GM23338 (cell line): ENCODE results near the gene BFSP2. TPM values are rescaled to one million over a fixed set of nuclear protein-coding genes. Genes with fewer than 3 reads are reported as not detected.
A peak's percentile ranks its signal among the peaks of the same experiment; 100 is the strongest.

Experiments used
- ATAC-seq: fragments of 200-7000 bp; cut with Tn5 transposase; 3 replicates; pipeline ENCODE4 v1.9.1; 2020
- DNase-seq: peaks from one replicate; pipeline ENCODE4 v3.0.0-alpha.2; 2015; ENCODE audit warnings: low spot score
- H2AFZ ChIP-seq: fragments of 200-600 bp; sonication (generic); 2 replicates; pipeline ENCODE4 v1.8.0; 2016; ENCODE audit warnings: antibody characterized with exemption, mild to moderate bottlenecking, moderate library complexity
- H3F3A ChIP-seq: fragments of 200-600 bp; sonication (generic); replicated peaks from 2 replicates; pipeline ENCODE4 v1.8.0; 2017; ENCODE audit warnings: antibody characterized with exemption, mixed run types, low read depth
- H3K27ac ChIP-seq: fragments of 200-600 bp; sonication (generic); 2 replicates; pipeline ENCODE4 v1.6.1; 2016; ENCODE audit warnings: low read depth
- H3K27me3 ChIP-seq: fragments of 200-600 bp; sonication (generic); 2 replicates; pipeline ENCODE4 v1.8.0; 2016; ENCODE audit warnings: mild to moderate bottlenecking, mixed run types, moderate library complexity; ENCODE audit not compliant: insufficient read depth
- H3K36me3 ChIP-seq: fragments of 200-600 bp; sonication (generic); 2 replicates; pipeline ENCODE4 v1.8.0; 2016; ENCODE audit warnings: mild to moderate bottlenecking; ENCODE audit not compliant: insufficient read depth
- H3K4me1 ChIP-seq: fragments of 200-600 bp; sonication (generic); 2 replicates; pipeline ENCODE4 v1.8.0; 2016; ENCODE audit warnings: mild to moderate bottlenecking, moderate library complexity; ENCODE audit not compliant: insufficient read depth
- H3K4me2 ChIP-seq: fragments of 200-600 bp; sonication (generic); 2 replicates; pipeline ENCODE4 v1.7.1; 2017; ENCODE audit warnings: mixed run types
- H3K4me3 ChIP-seq: fragments of 200-600 bp; sonication (generic); 2 replicates; pipeline ENCODE4 v1.6.1; 2016; ENCODE audit warnings: mixed run types
- H3K79me2 ChIP-seq: fragments of 200-600 bp; sonication (generic); replicated peaks from 2 replicates; pipeline ENCODE4 v1.8.0; 2017; ENCODE audit warnings: mild to moderate bottlenecking; ENCODE audit not compliant: insufficient read depth
- H3K9me2 ChIP-seq: fragments of 200-600 bp; sonication (generic); 2 replicates; pipeline ENCODE4 v1.8.0; 2017; ENCODE audit not compliant: insufficient read depth
- H4K20me1 ChIP-seq: fragments of 200-600 bp; sonication (generic); replicated peaks from 2 replicates; pipeline ENCODE4 v1.8.0; 2017; ENCODE audit warnings: mild to moderate bottlenecking; ENCODE audit not compliant: insufficient read depth
- H3K27ac Mint-ChIP-seq: 2 replicates; pipeline ENCODE4 v1.8.0; 2020; ENCODE audit warnings: inconsistent platforms, mild to moderate bottlenecking, moderate library complexity, mixed read lengths
- H3K27me3 Mint-ChIP-seq: 3 replicates; pipeline ENCODE4 v1.8.0; 2022; ENCODE audit warnings: low read depth, mild to moderate bottlenecking, moderate library complexity, mixed read lengths, inconsistent platforms; ENCODE audit not compliant: insufficient read depth, poor library complexity
- H3K36me3 Mint-ChIP-seq: 3 replicates; pipeline ENCODE4 v1.8.0; 2021; ENCODE audit warnings: low read depth, mild to moderate bottlenecking, inconsistent platforms, moderate library complexity, mixed read lengths
- H3K4me1 Mint-ChIP-seq: 3 replicates; pipeline ENCODE4 v1.8.0; 2020; ENCODE audit warnings: mild to moderate bottlenecking, inconsistent platforms, mixed read lengths
- H3K4me3 Mint-ChIP-seq: 3 replicates; pipeline ENCODE4 v1.8.0; 2021; ENCODE audit warnings: moderate library complexity, mild to moderate bottlenecking, inconsistent platforms, mixed read lengths
- H3K9me3 Mint-ChIP-seq: 3 replicates; pipeline ENCODE4 v1.8.0; 2020; ENCODE audit warnings: moderate library complexity, mild to moderate bottlenecking, inconsistent platforms, mixed read lengths
- POLR2AphosphoS5 ChIP-seq: IDR thresholded peaks from 2 replicates; pipeline ENCODE4 v1.6.1; 2016; ENCODE audit warnings: antibody characterized with exemption, low read depth
- STAT1 ChIP-seq: IDR thresholded peaks from one replicate; pipeline ENCODE4 v1.6.1; 2016; ENCODE audit warnings: antibody characterized with exemption; ENCODE audit not compliant: unreplicated experiment
- ZNF114 ChIP-seq: fragments of 250-450 bp; sonication (Bioruptor Pico); IDR thresholded peaks from 2 replicates; pipeline ENCODE4 v1.5.0; 2020; ENCODE audit warnings: mild to moderate bottlenecking, moderate library complexity
- ZNF331 ChIP-seq: fragments of 250-450 bp; sonication (Bioruptor Pico); IDR thresholded peaks from 2 replicates; pipeline ENCODE4 v1.5.0; 2020; ENCODE audit warnings: low read depth, mild to moderate bottlenecking, moderate library complexity
- polyA plus RNA-seq: library from polyadenylated mRNA; unstranded; fragments of >200 nt; fragmentation: Nextera tagmentation; extraction: Ambion mirVana; gene quantifications from 2 replicates; pipeline ENCODE4 v1.2.1, GENCODE V29; 2016
- total RNA-seq: library from RNA; depleted of rRNA; stranded (reverse); fragments of >200 nt; shearing (Covaris generic); gene quantifications from 2 replicates; pipeline ENCODE4 v1.2.3, GENCODE V29; 2014
- TF ChIP-seq, protein P1 (sequence below): IDR thresholded peaks from one replicate; pipeline ENCODE4 v1.6.1; 2018; ENCODE audit warnings: antibody characterized with exemption; ENCODE audit not compliant: unreplicated experiment
- TF ChIP-seq, protein P2 (sequence below), 2 experiments: fragments of 200-600 bp in 1 of 2; sonication (generic) in 1 of 2; conservative IDR thresholded peaks; 2 replicates each; pipeline versions ENCODE4 v1.5.1 to v1.6.1; 2016 to 2017; ENCODE audit warnings: antibody characterized with exemption in 2 of 2, low read depth in 2 of 2, mild to moderate bottlenecking in 2 of 2, moderate library complexity in 1 of 2

The BFSP2 gene
- total and polyA plus RNA-seq, 2 experiments from 2014 or later, result not detected

- H3K27me3 Mint-ChIP-seq, result peaks cover 5% of the 10 kb centered on the region
- Histone ChIP-seq H4K20me1 (no peaks in the 10 kb centered on the region), H3K79me2 (no peaks in the 10 kb centered on the region), H3K4me2 (no peak overlapping the region), H3K27ac (no peak overlapping the region), H2AFZ (no peak overlapping the region), H3K36me3 (no peaks in the 10 kb centered on the region), H3K9me2 (no peaks in the 10 kb centered on the region), H3F3A (no peaks in the 10 kb centered on the region), H3K4me1 (peaks cover 19% of the 10 kb centered on the region), H3K4me3 (no peak overlapping the region), H3K27me3 (no peaks in the 10 kb centered on the region)
- no peak for DNase-seq
- TF ChIP-seq, protein P1, sequence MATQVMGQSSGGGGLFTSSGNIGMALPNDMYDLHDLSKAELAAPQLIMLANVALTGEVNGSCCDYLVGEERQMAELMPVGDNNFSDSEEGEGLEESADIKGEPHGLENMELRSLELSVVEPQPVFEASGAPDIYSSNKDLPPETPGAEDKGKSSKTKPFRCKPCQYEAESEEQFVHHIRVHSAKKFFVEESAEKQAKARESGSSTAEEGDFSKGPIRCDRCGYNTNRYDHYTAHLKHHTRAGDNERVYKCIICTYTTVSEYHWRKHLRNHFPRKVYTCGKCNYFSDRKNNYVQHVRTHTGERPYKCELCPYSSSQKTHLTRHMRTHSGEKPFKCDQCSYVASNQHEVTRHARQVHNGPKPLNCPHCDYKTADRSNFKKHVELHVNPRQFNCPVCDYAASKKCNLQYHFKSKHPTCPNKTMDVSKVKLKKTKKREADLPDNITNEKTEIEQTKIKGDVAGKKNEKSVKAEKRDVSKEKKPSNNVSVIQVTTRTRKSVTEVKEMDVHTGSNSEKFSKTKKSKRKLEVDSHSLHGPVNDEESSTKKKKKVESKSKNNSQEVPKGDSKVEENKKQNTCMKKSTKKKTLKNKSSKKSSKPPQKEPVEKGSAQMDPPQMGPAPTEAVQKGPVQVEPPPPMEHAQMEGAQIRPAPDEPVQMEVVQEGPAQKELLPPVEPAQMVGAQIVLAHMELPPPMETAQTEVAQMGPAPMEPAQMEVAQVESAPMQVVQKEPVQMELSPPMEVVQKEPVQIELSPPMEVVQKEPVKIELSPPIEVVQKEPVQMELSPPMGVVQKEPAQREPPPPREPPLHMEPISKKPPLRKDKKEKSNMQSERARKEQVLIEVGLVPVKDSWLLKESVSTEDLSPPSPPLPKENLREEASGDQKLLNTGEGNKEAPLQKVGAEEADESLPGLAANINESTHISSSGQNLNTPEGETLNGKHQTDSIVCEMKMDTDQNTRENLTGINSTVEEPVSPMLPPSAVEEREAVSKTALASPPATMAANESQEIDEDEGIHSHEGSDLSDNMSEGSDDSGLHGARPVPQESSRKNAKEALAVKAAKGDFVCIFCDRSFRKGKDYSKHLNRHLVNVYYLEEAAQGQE, result no peak
- TF ChIP-seq, protein P2, sequence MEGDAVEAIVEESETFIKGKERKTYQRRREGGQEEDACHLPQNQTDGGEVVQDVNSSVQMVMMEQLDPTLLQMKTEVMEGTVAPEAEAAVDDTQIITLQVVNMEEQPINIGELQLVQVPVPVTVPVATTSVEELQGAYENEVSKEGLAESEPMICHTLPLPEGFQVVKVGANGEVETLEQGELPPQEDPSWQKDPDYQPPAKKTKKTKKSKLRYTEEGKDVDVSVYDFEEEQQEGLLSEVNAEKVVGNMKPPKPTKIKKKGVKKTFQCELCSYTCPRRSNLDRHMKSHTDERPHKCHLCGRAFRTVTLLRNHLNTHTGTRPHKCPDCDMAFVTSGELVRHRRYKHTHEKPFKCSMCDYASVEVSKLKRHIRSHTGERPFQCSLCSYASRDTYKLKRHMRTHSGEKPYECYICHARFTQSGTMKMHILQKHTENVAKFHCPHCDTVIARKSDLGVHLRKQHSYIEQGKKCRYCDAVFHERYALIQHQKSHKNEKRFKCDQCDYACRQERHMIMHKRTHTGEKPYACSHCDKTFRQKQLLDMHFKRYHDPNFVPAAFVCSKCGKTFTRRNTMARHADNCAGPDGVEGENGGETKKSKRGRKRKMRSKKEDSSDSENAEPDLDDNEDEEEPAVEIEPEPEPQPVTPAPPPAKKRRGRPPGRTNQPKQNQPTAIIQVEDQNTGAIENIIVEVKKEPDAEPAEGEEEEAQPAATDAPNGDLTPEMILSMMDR (conservative IDR thresholded peaks at IDR 0.05; ENCODE audit: low read depth in 2 of 2), result peak; percentile 5 to 16; a peak in 1 of 4 replicates
- no peak for TF ChIP-seq ZNF114 (CRISPR knock-in tag)
- no peak overlapping the region for H3K4me3 Mint-ChIP-seq
- ATAC-seq, result no peak
- peaks cover 16% of the 10 kb centered on the region for H3K4me1 Mint-ChIP-seq
- H3K9me3 Mint-ChIP-seq, result no peaks in the 10 kb centered on the region
- H3K27ac Mint-ChIP-seq, result no peak overlapping the region
- no peaks in the 10 kb centered on the region for H3K36me3 Mint-ChIP-seq
These were observed 64.7 kb downstream of the BFSP2 start for GRCh38 chr3:133464573-133464972.

GRCh38 chr3:133466531-133467386 lies 66.9 kb downstream of the BFSP2 start:
- Histone ChIP-seq H3K27me3 (no peaks in the 10 kb centered on the region), H3F3A (no peaks in the 10 kb centered on the region), H3K27ac (no peak overlapping the region), H3K9me2 (0 out of 2 replicates have a peak, but pooled peaks cover 8% of the 10 kb centered on the region), H3K4me3 (no peak overlapping the region), H2AFZ (0 out of 2 replicates have a peak overlapping the region, but pooled peaks have one; percentile 23), H3K4me2 (no peak overlapping the region), H3K79me2 (no peaks in the 10 kb centered on the region), H3K4me1 (peaks cover 6% of the 10 kb centered on the region), H4K20me1 (no peaks in the 10 kb centered on the region), H3K36me3 (no peaks in the 10 kb centered on the region)
- ATAC-seq, result no peak
- no peak overlapping the region for H3K27ac Mint-ChIP-seq
- no peaks in the 10 kb centered on the region for H3K36me3 Mint-ChIP-seq
- peaks cover 3% of the 10 kb centered on the region for H3K27me3 Mint-ChIP-seq
- no peaks in the 10 kb centered on the region for H3K4me1 Mint-ChIP-seq
- no peaks in the 10 kb centered on the region; the same call in 2 of the 3 replicates for H3K9me3 Mint-ChIP-seq
- no peak for DNase-seq
- H3K4me3 Mint-ChIP-seq, result no peak overlapping the region
- TF ChIP-seq ZNF331 (no peak), STAT1 (no peak), POLR2AphosphoS5 (no peak)
- TF ChIP-seq, protein P2 (conservative IDR thresholded peaks at IDR 0.05; ENCODE audit: low read depth in 2 of 2), result no peak
